ENCODE measurements around the gene PRR12.

The PRR12 gene

GRCh38 chr19:49590971-49591730 lies at the start of gene PRR12:
Gene PRR12 (plus strand): TSS chr19:49591182. CDS start chr19:49591655, 473 bp downstream.
- no peak for DNase-seq (ENCODE audit: low read depth)
- no peak for TF ChIP-seq CTCF (conservative IDR thresholded peaks at IDR 0.05; ENCODE audit: low read depth, low read length)

GRCh38 chr19:49541914-49542313 lies 49.1 kb upstream of the PRR12 start:
- no peak overlapping the region for H3K4me3 ChIP-seq (ENCODE audit: low read length)
- DNase-seq (ENCODE audit: low read depth): no peak
- TF ChIP-seq CTCF (conservative IDR thresholded peaks at IDR 0.05; ENCODE audit: low read depth, low read length): no peak

More at GRCh38 chr19:49590971-49591730, at the start of gene PRR12:
- peak within 1 kb of the TSS; percentile 83 for H3K4me3 ChIP-seq (ENCODE audit: low read length)

GRCh38 chr19:49542446-49542845 lies 48.5 kb upstream of the PRR12 start:
- no peak for DNase-seq (ENCODE audit: low read depth)
- TF ChIP-seq CTCF (conservative IDR thresholded peaks at IDR 0.05; ENCODE audit: low read depth, low read length): no peak

GRCh38 chr19:49543032-49543431 lies 48.0 kb upstream of the PRR12 start:
- no peak overlapping the region for H3K4me3 ChIP-seq (ENCODE audit: low read length)
- no peak for DNase-seq (ENCODE audit: low read depth)
- no peak for TF ChIP-seq CTCF (conservative IDR thresholded peaks at IDR 0.05; ENCODE audit: low read depth, low read length)

More at GRCh38 chr19:49542446-49542845, 48.5 kb upstream of the PRR12 start:
- H3K4me3 ChIP-seq (ENCODE audit: low read length): no peak overlapping the region

GRCh38 chr19:49544154-49544553 lies 46.8 kb upstream of the PRR12 start:
- no peak for DNase-seq (ENCODE audit: low read depth)
- TF ChIP-seq CTCF (conservative IDR thresholded peaks at IDR 0.05; ENCODE audit: low read depth, low read length): no peak
- H3K4me3 ChIP-seq (ENCODE audit: low read length): no peak overlapping the region

- DNase-seq (ENCODE audit: low read depth): peak; percentile 50
- peak; percentile 87 for TF ChIP-seq CTCF (conservative IDR thresholded peaks at IDR 0.05; ENCODE audit: low read depth, low read length)
Observed at GRCh38 chr19:49546825-49547565, 44.0 kb upstream of the PRR12 start.

More at GRCh38 chr19:49546825-49547565, 44.0 kb upstream of the PRR12 start:
- no peak overlapping the region for H3K4me3 ChIP-seq (ENCODE audit: low read length)

All from retinal pigment epithelial cell (primary cell).